Osteoblast (primary cell): ENCODE measurements around the gene PSD4. TPM values are rescaled to one million over a fixed set of nuclear protein-coding genes. Genes with fewer than 3 reads are reported as not detected.
A peak's percentile ranks its signal among the peaks of the same experiment; 100 is the strongest.

Source experiments
- DNase-seq: peaks from one replicate; pipeline ENCODE4 v3.0.0; 2011; ENCODE audit warnings: low spot score, mixed read lengths; ENCODE audit not compliant: insufficient read length; ENCODE audit errors: missing footprints
- H2AFZ ChIP-seq: 2 replicates; pipeline ENCODE4 v1.6.0; 2011; ENCODE audit warnings: mild to moderate bottlenecking, low read length
- H3K27ac ChIP-seq: 2 replicates; pipeline ENCODE4 v1.5.1; 2011; ENCODE audit warnings: mild to moderate bottlenecking, low read depth, low read length, moderate library complexity
- H3K27me3 ChIP-seq: 2 replicates; pipeline ENCODE4 v1.6.0; 2012; ENCODE audit warnings: mild to moderate bottlenecking, control low read depth, inconsistent platforms, low read length, moderate library complexity; ENCODE audit not compliant: insufficient read depth
- H3K36me3 ChIP-seq: 2 replicates; pipeline ENCODE4 v1.5.1; 2011; ENCODE audit warnings: mild to moderate bottlenecking, low read length, control low read depth, moderate library complexity; ENCODE audit not compliant: insufficient read depth
- H3K4me1 ChIP-seq: 2 replicates; pipeline ENCODE4 v1.5.1; 2011; ENCODE audit warnings: mild to moderate bottlenecking, low read length, control low read depth, moderate library complexity; ENCODE audit not compliant: insufficient read depth
- H3K4me2 ChIP-seq: 2 replicates; pipeline ENCODE4 v1.6.0; 2011; ENCODE audit warnings: mild to moderate bottlenecking, low read length; ENCODE audit not compliant: insufficient read depth
- H3K4me3 ChIP-seq: fragments of 200-600 bp; sonication (generic); 3 replicates; pipeline ENCODE4 v1.5.1; 2012; ENCODE audit warnings: mild to moderate bottlenecking, low read length, inconsistent platforms; ENCODE audit not compliant: insufficient read depth
- H3K79me2 ChIP-seq: 2 replicates; pipeline ENCODE4 v1.6.0; 2012; ENCODE audit warnings: mild to moderate bottlenecking, low read length, control low read depth, inconsistent platforms; ENCODE audit not compliant: insufficient read depth
- H3K9me3 ChIP-seq: 2 replicates; pipeline ENCODE4 v1.5.1; 2011; ENCODE audit warnings: low read depth, low read length, control low read depth
- H4K20me1 ChIP-seq: 2 replicates; pipeline ENCODE4 v1.6.0; 2012; ENCODE audit warnings: mild to moderate bottlenecking, low read length, control low read depth; ENCODE audit not compliant: insufficient read depth
- CTCF ChIP-seq: IDR thresholded peaks from 2 replicates; pipeline ENCODE4 v1.5.1; 2011; ENCODE audit warnings: mild to moderate bottlenecking, low read depth, low read length, moderate library complexity; ENCODE audit errors: extremely low read depth
- total RNA-seq: library from RNA; depleted of rRNA; stranded (reverse); fragments of >200 nt; gene quantifications from 2 replicates; pipeline ENCODE4 v1.2.3, GENCODE V29; 2012

PSD4 gene
- total RNA-seq, 1 donor: 1.8 TPM

- DNase-seq: peak; percentile 17
- TF ChIP-seq CTCF: no peak
- Histone ChIP-seq H2AFZ (no peak overlapping the region), H3K79me2 (no peaks in the 10 kb centered on the region), H4K20me1 (no peaks in the 10 kb centered on the region), H3K4me3 (no peak overlapping the region), H3K27me3 (no peaks in the 10 kb centered on the region), H3K27ac (no peak overlapping the region), H3K9me3 (no peaks in the 10 kb centered on the region), H3K4me1 (peaks cover 14% of the 10 kb centered on the region), H3K36me3 (no peaks in the 10 kb centered on the region), H3K4me2 (no peak overlapping the region)
These were observed 50.0 kb downstream of the PSD4 start for GRCh38 chr2:113223813-113224212.

GRCh38 chr2:113224647-113225236 lies 51.0 kb downstream of the PSD4 start:
- Histone ChIP-seq H2AFZ (no peak overlapping the region), H3K4me3 (no peak overlapping the region), H3K4me2 (no peak overlapping the region), H3K27ac (no peak overlapping the region), H3K9me3 (no peaks in the 10 kb centered on the region), H3K36me3 (no peaks in the 10 kb centered on the region), H4K20me1 (no peaks in the 10 kb centered on the region), H3K4me1 (peaks cover 8% of the 10 kb centered on the region), H3K79me2 (no peaks in the 10 kb centered on the region), H3K27me3 (no peaks in the 10 kb centered on the region)
- peak; percentile 34 for DNase-seq
- TF ChIP-seq CTCF: no peak

- Histone ChIP-seq H4K20me1 (no peaks in the 10 kb centered on the region), H3K79me2 (no peaks in the 10 kb centered on the region), H3K4me3 (no peak overlapping the region), H3K4me1 (peaks cover 3% of the 10 kb centered on the region), H3K27me3 (no peaks in the 10 kb centered on the region), H3K36me3 (no peaks in the 10 kb centered on the region), H3K27ac (no peak overlapping the region), H3K9me3 (no peaks in the 10 kb centered on the region), H2AFZ (no peak overlapping the region), H3K4me2 (no peak overlapping the region)
- no peak for TF ChIP-seq CTCF
- DNase-seq: peak; percentile 76
These were observed 51.8 kb downstream of the PSD4 start for GRCh38 chr2:113225263-113226259.

GRCh38 chr2:113226462-113226861 lies 52.7 kb downstream of the PSD4 start:
- DNase-seq: no peak
- Histone ChIP-seq H3K79me2 (no peaks in the 10 kb centered on the region), H3K4me1 (peaks cover 3% of the 10 kb centered on the region), H3K36me3 (no peaks in the 10 kb centered on the region), H3K27ac (no peak overlapping the region), H2AFZ (no peak overlapping the region), H3K27me3 (no peaks in the 10 kb centered on the region), H4K20me1 (no peaks in the 10 kb centered on the region), H3K4me3 (no peak overlapping the region), H3K9me3 (no peaks in the 10 kb centered on the region), H3K4me2 (no peak overlapping the region)
- no peak for TF ChIP-seq CTCF
